ENCODE data around the gene CACNA1C.

CACNA1C gene

DNA sequence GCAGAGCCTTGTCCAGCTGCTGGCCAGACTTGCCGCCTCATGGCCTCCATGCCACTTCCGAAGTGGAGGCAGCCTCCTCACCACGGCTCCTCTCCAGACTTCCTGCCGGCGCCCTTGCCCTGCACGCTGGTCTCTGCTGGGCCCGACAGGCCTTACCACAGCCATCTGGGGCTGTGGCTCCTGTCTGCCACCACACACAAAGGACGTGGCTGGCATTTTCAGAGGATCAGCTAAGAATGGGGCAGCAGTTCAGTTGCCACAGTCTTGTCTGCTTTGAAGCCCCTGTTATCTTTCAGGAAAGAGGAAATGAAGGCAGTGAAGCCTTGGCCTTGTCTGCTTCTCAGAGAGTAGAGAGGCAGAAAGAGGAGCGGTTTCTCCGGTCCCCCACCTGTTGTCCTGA lies 564.0 kb downstream of the CACNA1C start:
- DNase-seq = no peak

DNA sequence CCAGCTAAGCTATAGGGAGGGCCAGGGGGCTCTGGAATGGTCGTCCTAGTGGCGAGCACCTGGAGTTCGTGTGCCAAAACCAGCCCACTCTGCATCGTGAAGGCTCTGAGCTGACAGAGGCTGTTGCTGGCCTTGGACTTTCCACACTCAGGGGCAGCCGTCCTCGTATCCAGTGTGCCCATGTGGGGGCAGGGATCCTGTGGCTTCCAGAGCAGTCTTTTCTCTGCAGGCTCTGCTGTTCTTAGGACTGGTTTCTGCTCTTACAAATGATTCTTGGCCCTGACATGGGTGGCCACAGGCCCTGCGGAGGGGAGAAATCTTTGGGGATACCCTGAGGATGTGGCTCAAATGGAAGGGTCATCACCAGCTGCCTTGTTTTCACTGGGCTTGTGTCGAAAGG lies 564.6 kb downstream of the CACNA1C start:
- DNase-seq = no peak

GRCh38 chr12:2618291-2618995 lies 565.7 kb downstream of the CACNA1C start:
- no peak for DNase-seq

DNA sequence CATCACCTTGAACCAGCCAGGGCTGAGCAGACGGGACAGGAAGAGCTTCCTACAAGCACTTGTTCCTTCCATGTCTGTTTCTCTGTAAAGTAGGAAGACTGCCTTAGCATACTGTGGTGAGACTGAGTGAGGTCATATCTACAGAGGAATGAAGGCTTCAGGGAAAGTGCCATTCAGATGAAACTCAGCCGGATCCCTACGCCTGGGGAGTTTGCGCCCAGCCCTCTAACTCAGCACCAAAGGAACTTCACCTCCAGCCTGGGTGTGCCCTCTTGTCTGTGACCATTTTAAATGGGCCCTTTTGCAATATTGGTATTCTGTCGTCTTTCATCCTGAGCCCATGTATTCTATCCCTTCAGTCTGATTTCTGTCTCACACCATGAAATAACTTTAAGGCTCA lies 566.3 kb downstream of the CACNA1C start:
- DNase-seq = no peak

GRCh38 chr12:2622460-2622859 lies 569.7 kb downstream of the CACNA1C start:
- DNase-seq = no peak

- no peak for DNase-seq
Measured at GRCh38 chr12:2623472-2623871, 570.7 kb downstream of the CACNA1C start.

GRCh38 chr12:2624543-2625288 lies 571.9 kb downstream of the CACNA1C start:
- DNase-seq = peak; percentile 26

DNA sequence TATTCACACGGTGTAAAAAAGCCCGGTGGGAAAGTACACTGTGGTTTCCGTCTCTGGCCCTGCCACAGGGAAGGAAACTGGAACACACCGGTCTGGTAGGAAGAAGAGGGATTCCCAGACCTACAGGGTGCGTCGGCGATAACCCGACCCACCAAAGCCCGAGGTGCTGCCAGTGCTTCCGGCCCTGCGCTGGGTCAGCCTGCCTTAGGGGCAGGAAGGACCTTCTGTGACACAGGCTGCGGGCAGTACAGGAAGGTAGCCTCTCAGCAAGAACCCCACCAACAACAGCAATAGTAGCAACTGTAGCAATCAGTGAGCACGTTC lies 572.5 kb downstream of the CACNA1C start:
- DNase-seq = no peak

- no peak for DNase-seq
Measured at GRCh38 chr12:2627076-2627834, 574.5 kb downstream of the CACNA1C start.

GRCh38 chr12:2627835-2628191 lies 575.0 kb downstream of the CACNA1C start:
- DNase-seq = peak; percentile 32

GRCh38 chr12:2628401-2628800 lies 575.6 kb downstream of the CACNA1C start:
- no peak for DNase-seq

- DNase-seq = no peak
Measured at GRCh38 chr12:2629051-2629450, 576.3 kb downstream of the CACNA1C start.

GRCh38 chr12:2631653-2632350 lies 579.0 kb downstream of the CACNA1C start:
- DNase-seq = no peak

GRCh38 chr12:2633176-2633824 lies 580.5 kb downstream of the CACNA1C start:
- no peak for DNase-seq

- no peak for DNase-seq
Measured at GRCh38 chr12:2633825-2634200, 581.0 kb downstream of the CACNA1C start.

- no peak for DNase-seq
Measured at GRCh38 chr12:2634471-2634870, 581.7 kb downstream of the CACNA1C start.

DNA sequence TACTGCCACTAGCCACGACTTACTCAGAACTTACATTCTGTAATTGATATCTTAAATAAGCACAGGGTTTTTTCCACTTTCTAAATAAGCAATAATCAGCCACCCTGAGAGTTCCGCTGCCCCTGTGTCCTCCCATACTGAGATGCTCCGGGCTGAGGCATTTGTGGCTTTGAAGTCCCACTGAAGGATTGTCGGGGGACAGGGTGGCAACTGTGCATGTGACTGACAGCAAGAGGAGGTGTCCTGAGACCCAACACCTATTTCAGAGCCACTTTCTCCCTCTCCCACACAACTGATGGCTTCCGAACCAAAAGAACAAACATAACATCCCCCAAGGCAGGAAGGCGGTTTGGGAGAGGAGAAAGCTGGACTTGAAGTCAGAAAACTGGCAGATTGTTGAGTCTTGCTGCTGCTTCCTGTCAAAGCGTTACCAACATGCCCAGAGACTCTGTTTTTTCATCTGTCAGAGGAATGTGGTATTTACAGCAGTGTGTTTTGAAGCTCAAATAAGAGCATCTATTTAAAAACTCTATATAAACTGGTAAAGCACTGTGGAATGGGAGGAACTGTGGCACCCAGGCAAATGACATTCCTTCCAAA lies 584.1 kb downstream of the CACNA1C start:
- DNase-seq = no peak

- DNase-seq = no peak
Measured at GRCh38 chr12:2637371-2637770, 584.6 kb downstream of the CACNA1C start.

DNA sequence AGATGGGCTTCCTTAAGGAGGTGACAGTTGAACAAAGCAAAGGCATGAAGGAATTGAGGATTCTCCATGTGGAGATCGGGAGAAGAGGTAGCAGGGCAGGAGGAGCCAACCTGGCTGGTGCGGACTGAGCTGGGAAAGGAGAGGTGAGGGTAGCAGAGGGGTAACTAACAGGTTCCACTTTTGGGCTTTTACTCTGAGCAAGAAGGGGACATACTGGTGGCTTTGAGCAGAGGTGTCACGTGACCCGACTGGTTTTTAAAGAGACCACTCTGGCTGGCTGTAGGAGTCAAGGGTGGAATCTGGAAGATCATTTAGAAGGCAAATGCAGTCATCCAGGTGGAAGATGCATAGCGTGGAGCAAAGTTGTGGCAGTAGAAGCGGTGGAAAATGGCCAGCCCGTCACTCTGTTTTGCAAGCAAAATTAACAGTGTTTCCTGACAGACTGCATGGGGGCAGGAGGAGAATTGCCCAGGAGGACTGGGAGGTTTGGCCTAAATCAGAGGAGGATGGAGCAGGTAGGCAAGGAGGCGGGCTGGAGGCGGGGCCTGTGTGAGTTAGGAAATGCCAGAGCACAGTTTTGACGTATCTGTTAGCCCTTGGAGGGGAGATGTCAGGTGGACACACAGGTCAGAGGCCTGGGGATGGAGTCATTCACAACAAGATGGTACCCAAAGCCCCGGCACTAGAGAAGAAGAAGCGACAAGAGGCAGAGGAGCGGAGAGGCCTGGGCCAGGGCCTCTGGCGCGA lies 585.7 kb downstream of the CACNA1C start:
- DNase-seq = no peak

DNA sequence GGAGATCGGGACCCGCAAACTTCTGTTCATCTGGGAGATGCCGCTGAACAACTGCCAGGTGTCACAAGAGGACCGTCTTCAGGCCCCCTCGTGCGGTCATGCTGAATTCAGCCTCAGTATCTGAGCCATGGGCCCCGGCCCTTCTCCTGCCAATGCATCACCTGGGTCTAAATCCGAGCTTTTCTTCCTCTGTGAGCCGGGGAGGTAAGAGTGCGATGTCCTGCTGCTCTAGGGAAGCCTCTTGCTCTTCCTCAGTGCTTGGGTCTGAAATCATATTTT lies 586.2 kb downstream of the CACNA1C start:
- no peak for DNase-seq

- DNase-seq = no peak
Measured at GRCh38 chr12:2640281-2640680, 587.5 kb downstream of the CACNA1C start.

GRCh38 chr12:2640709-2641108 lies 587.9 kb downstream of the CACNA1C start:
- DNase-seq = peak; percentile 39
